NCI-H187 treated with DMSO at 0.1 percent for 48 hours (cell line): Measurements from ENCODE around the gene BCOR.
A peak's percentile ranks its signal among the peaks of the same experiment; 100 is the strongest.

Experiments used
- DNase-seq: peaks from one replicate; lab custom pipeline; 2025; lab: John Stamatoyannopoulos, UW

Gene BCOR

GRCh38 chrX:40063555-40063954 lies 34.2 kb downstream of the BCOR start:
- no peak for DNase-seq

- DNase-seq, result no peak
Observed at GRCh38 chrX:40062525-40063155, 35.1 kb downstream of the BCOR start.

- DNase-seq, result no peak
Observed at GRCh38 chrX:40061871-40062524, 35.8 kb downstream of the BCOR start.

GRCh38 chrX:40061005-40061404 lies 36.8 kb downstream of the BCOR start:
- no peak for DNase-seq

- no peak for DNase-seq
Observed at GRCh38 chrX:40060356-40060845, 37.4 kb downstream of the BCOR start.

- DNase-seq, result peak; percentile 6
Observed at GRCh38 chrX:40058719-40059118, 39.0 kb downstream of the BCOR start.

GRCh38 chrX:40057405-40057804 lies 40.4 kb downstream of the BCOR start:
- no peak for DNase-seq

- no peak for DNase-seq
Observed at GRCh38 chrX:40056420-40056819, 41.3 kb downstream of the BCOR start.

- DNase-seq, result no peak
Observed at GRCh38 chrX:40055495-40055894, 42.3 kb downstream of the BCOR start.

- DNase-seq, result no peak
Observed at GRCh38 chrX:40054793-40055192, 43.0 kb downstream of the BCOR start.

- DNase-seq, result no peak
Observed at GRCh38 chrX:40050532-40050931, 47.2 kb downstream of the BCOR start.

- no peak for DNase-seq
Observed at GRCh38 chrX:40049084-40049641, 48.6 kb downstream of the BCOR start.

GRCh38 chrX:40047485-40047884 lies 50.3 kb downstream of the BCOR start:
- no peak for DNase-seq

- no peak for DNase-seq
Observed at GRCh38 chrX:40043895-40044294, 53.9 kb downstream of the BCOR start.

GRCh38 chrX:40041915-40042314 lies 55.8 kb downstream of the BCOR start:
- DNase-seq, result no peak

- DNase-seq, result no peak
Observed at GRCh38 chrX:40040686-40041461, 56.9 kb downstream of the BCOR start.

GRCh38 chrX:40039887-40040286 lies 57.9 kb downstream of the BCOR start:
- DNase-seq, result no peak

GRCh38 chrX:40037367-40037766 lies 60.4 kb downstream of the BCOR start:
- no peak for DNase-seq

GRCh38 chrX:40035726-40036125 lies 62.0 kb downstream of the BCOR start:
- no peak for DNase-seq

GRCh38 chrX:40031911-40032310 lies 65.8 kb downstream of the BCOR start:
- no peak for DNase-seq

- no peak for DNase-seq
Observed at GRCh38 chrX:40030205-40030604, 67.6 kb downstream of the BCOR start.

GRCh38 chrX:40022421-40022820 lies 75.3 kb downstream of the BCOR start:
- no peak for DNase-seq

- no peak for DNase-seq
Observed at GRCh38 chrX:40021647-40022046, 76.1 kb downstream of the BCOR start.
